GM23338 (cell line): Measurements from ENCODE around the gene SLC25A40. TPM values are rescaled to one million over a fixed set of nuclear protein-coding genes. Genes with fewer than 3 reads are reported as not detected.

Experiments
- ATAC-seq: fragments of 200-7000 bp; cut with Tn5 transposase; 3 replicates; pipeline ENCODE4 v1.9.1; 2020
- DNase-seq: peaks from one replicate; pipeline ENCODE4 v3.0.0-alpha.2; 2015; ENCODE audit warnings: low spot score
- H2AFZ ChIP-seq: fragments of 200-600 bp; sonication (generic); 2 replicates; pipeline ENCODE4 v1.8.0; 2016; ENCODE audit warnings: antibody characterized with exemption, mild to moderate bottlenecking, moderate library complexity
- H3F3A ChIP-seq: fragments of 200-600 bp; sonication (generic); replicated peaks from 2 replicates; pipeline ENCODE4 v1.8.0; 2017; ENCODE audit warnings: antibody characterized with exemption, mixed run types, low read depth
- H3K27ac ChIP-seq: fragments of 200-600 bp; sonication (generic); 2 replicates; pipeline ENCODE4 v1.6.1; 2016; ENCODE audit warnings: low read depth
- H3K27me3 ChIP-seq: fragments of 200-600 bp; sonication (generic); 2 replicates; pipeline ENCODE4 v1.8.0; 2016; ENCODE audit warnings: mild to moderate bottlenecking, mixed run types, moderate library complexity; ENCODE audit not compliant: insufficient read depth
- H3K36me3 ChIP-seq: fragments of 200-600 bp; sonication (generic); 2 replicates; pipeline ENCODE4 v1.8.0; 2016; ENCODE audit warnings: mild to moderate bottlenecking; ENCODE audit not compliant: insufficient read depth
- H3K4me1 ChIP-seq: fragments of 200-600 bp; sonication (generic); 2 replicates; pipeline ENCODE4 v1.8.0; 2016; ENCODE audit warnings: mild to moderate bottlenecking, moderate library complexity; ENCODE audit not compliant: insufficient read depth
- H3K4me2 ChIP-seq: fragments of 200-600 bp; sonication (generic); 2 replicates; pipeline ENCODE4 v1.7.1; 2017; ENCODE audit warnings: mixed run types
- H3K4me3 ChIP-seq: fragments of 200-600 bp; sonication (generic); 2 replicates; pipeline ENCODE4 v1.6.1; 2016; ENCODE audit warnings: mixed run types
- H3K79me2 ChIP-seq: fragments of 200-600 bp; sonication (generic); replicated peaks from 2 replicates; pipeline ENCODE4 v1.8.0; 2017; ENCODE audit warnings: mild to moderate bottlenecking; ENCODE audit not compliant: insufficient read depth
- H3K9me2 ChIP-seq: fragments of 200-600 bp; sonication (generic); 2 replicates; pipeline ENCODE4 v1.8.0; 2017; ENCODE audit not compliant: insufficient read depth
- H4K20me1 ChIP-seq: fragments of 200-600 bp; sonication (generic); replicated peaks from 2 replicates; pipeline ENCODE4 v1.8.0; 2017; ENCODE audit warnings: mild to moderate bottlenecking; ENCODE audit not compliant: insufficient read depth
- H3K27ac Mint-ChIP-seq: 2 replicates; pipeline ENCODE4 v1.8.0; 2020; ENCODE audit warnings: inconsistent platforms, mild to moderate bottlenecking, moderate library complexity, mixed read lengths
- H3K27me3 Mint-ChIP-seq: 3 replicates; pipeline ENCODE4 v1.8.0; 2022; ENCODE audit warnings: low read depth, mild to moderate bottlenecking, moderate library complexity, mixed read lengths, inconsistent platforms; ENCODE audit not compliant: insufficient read depth, poor library complexity
- H3K36me3 Mint-ChIP-seq: 3 replicates; pipeline ENCODE4 v1.8.0; 2021; ENCODE audit warnings: low read depth, mild to moderate bottlenecking, inconsistent platforms, moderate library complexity, mixed read lengths
- H3K4me1 Mint-ChIP-seq: 3 replicates; pipeline ENCODE4 v1.8.0; 2020; ENCODE audit warnings: mild to moderate bottlenecking, inconsistent platforms, mixed read lengths
- H3K4me3 Mint-ChIP-seq: 3 replicates; pipeline ENCODE4 v1.8.0; 2021; ENCODE audit warnings: moderate library complexity, mild to moderate bottlenecking, inconsistent platforms, mixed read lengths
- H3K9me3 Mint-ChIP-seq: 3 replicates; pipeline ENCODE4 v1.8.0; 2020; ENCODE audit warnings: moderate library complexity, mild to moderate bottlenecking, inconsistent platforms, mixed read lengths
- CREB1 ChIP-seq: fragments of 250-450 bp; sonication (Bioruptor Pico); IDR thresholded peaks from 2 replicates; pipeline ENCODE4 v1.5.0; 2020; ENCODE audit warnings: low read depth, mild to moderate bottlenecking, moderate library complexity
- EZH2 ChIP-seq: fragments of 200-600 bp; sonication (generic); IDR thresholded peaks from one replicate; pipeline ENCODE4 v1.8.0; 2017; ENCODE audit warnings: antibody characterized with exemption, mild to moderate bottlenecking, low read depth; ENCODE audit not compliant: unreplicated experiment
- EZH2phosphoT487 ChIP-seq: fragments of 200-600 bp; sonication (generic); IDR thresholded peaks from one replicate; pipeline ENCODE4 v1.8.1; 2018; ENCODE audit warnings: antibody characterized with exemption; ENCODE audit not compliant: unreplicated experiment
- JUNB ChIP-seq: IDR thresholded peaks from one replicate; pipeline ENCODE4 v1.6.1; 2016; ENCODE audit warnings: antibody characterized with exemption; ENCODE audit not compliant: unreplicated experiment
- NANOG ChIP-seq: IDR thresholded peaks from 2 replicates; pipeline ENCODE4 v1.6.1; 2016; ENCODE audit warnings: antibody characterized with exemption, borderline replicate concordance
- POLR2AphosphoS5 ChIP-seq: IDR thresholded peaks from 2 replicates; pipeline ENCODE4 v1.6.1; 2016; ENCODE audit warnings: antibody characterized with exemption, low read depth
- REST ChIP-seq: IDR thresholded peaks from one replicate; pipeline ENCODE4 v1.6.1; 2018; ENCODE audit warnings: antibody characterized with exemption; ENCODE audit not compliant: unreplicated experiment
- STAT1 ChIP-seq: IDR thresholded peaks from one replicate; pipeline ENCODE4 v1.6.1; 2016; ENCODE audit warnings: antibody characterized with exemption; ENCODE audit not compliant: unreplicated experiment
- ZNF114 ChIP-seq: fragments of 250-450 bp; sonication (Bioruptor Pico); IDR thresholded peaks from 2 replicates; pipeline ENCODE4 v1.5.0; 2020; ENCODE audit warnings: mild to moderate bottlenecking, moderate library complexity
- ZNF331 ChIP-seq: fragments of 250-450 bp; sonication (Bioruptor Pico); IDR thresholded peaks from 2 replicates; pipeline ENCODE4 v1.5.0; 2020; ENCODE audit warnings: low read depth, mild to moderate bottlenecking, moderate library complexity
- polyA plus RNA-seq: library from polyadenylated mRNA; unstranded; fragments of >200 nt; fragmentation: Nextera tagmentation; extraction: Ambion mirVana; gene quantifications from 2 replicates; pipeline ENCODE4 v1.2.1, GENCODE V29; 2016
- total RNA-seq: library from RNA; depleted of rRNA; stranded (reverse); fragments of >200 nt; shearing (Covaris generic); gene quantifications from 2 replicates; pipeline ENCODE4 v1.2.3, GENCODE V29; 2014
- TF ChIP-seq, protein P1 (sequence below): IDR thresholded peaks from 2 replicates; pipeline ENCODE4 v1.6.1; 2016; ENCODE audit warnings: antibody characterized with exemption
- TF ChIP-seq, protein P2 (sequence below): fragments of 250-450 bp; sonication (Bioruptor Pico); IDR thresholded peaks from 2 replicates; pipeline ENCODE4 v1.5.0; 2020; ENCODE audit warnings: mild to moderate bottlenecking, moderate library complexity

Gene SLC25A40
- total and polyA plus RNA-seq, 2 experiments from 2014 or later, result 8.4 to 30.7 TPM

DNA sequence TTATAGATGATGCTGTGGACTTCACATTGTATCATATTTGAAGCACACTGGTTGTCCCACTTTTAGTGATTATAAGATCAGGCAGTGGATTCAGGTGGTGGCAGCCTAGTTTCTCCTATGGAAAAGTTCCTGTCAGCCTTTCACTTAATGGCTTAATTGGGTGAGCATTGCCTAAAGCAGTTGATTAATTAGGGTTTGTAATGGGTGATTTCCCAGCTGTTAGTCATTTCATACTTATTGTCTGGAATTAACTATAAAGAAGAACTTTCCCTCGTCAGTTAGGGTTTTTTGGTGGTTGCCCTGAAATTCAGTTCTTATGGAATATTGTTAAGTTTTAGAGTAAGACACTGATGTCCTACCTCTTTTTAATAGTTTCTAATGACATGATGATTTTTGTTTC lies 78.8 kb downstream of the SLC25A40 start:
- no peaks in the 10 kb centered on the region for H3K4me1 ChIP-seq
- H3K4me3 ChIP-seq, result no peak overlapping the region
- Mint-ChIP-seq H3K36me3 (no peaks in the 10 kb centered on the region), H3K4me1 (peaks cover 5% of the 10 kb centered on the region; the same call in 1 of the 3 replicates), H3K9me3 (no peaks in the 10 kb centered on the region; the same call in 2 of the 3 replicates), H3K27ac (no peak overlapping the region), H3K27me3 (no peaks in the 10 kb centered on the region), H3K4me3 (no peak overlapping the region)
- H3K27me3 ChIP-seq, result no peaks in the 10 kb centered on the region
- no peak overlapping the region for H3K4me2 ChIP-seq
- no peaks in the 10 kb centered on the region for H3K79me2 ChIP-seq
- TF ChIP-seq EZH2phosphoT487 (no peak), STAT1 (no peak), EZH2 (no peak), JUNB (no peak)
- TF ChIP-seq, protein P1, sequence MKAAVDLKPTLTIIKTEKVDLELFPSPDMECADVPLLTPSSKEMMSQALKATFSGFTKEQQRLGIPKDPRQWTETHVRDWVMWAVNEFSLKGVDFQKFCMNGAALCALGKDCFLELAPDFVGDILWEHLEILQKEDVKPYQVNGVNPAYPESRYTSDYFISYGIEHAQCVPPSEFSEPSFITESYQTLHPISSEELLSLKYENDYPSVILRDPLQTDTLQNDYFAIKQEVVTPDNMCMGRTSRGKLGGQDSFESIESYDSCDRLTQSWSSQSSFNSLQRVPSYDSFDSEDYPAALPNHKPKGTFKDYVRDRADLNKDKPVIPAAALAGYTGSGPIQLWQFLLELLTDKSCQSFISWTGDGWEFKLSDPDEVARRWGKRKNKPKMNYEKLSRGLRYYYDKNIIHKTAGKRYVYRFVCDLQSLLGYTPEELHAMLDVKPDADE, result no peak
- H4K20me1 ChIP-seq, result no peaks in the 10 kb centered on the region
- no peaks in the 10 kb centered on the region for H3K36me3 ChIP-seq
- no peaks in the 10 kb centered on the region for H3F3A ChIP-seq
- ATAC-seq, result no peak
- no peak overlapping the region for H2AFZ ChIP-seq
- no peak for DNase-seq
- H3K27ac ChIP-seq, result no peak overlapping the region
- H3K9me2 ChIP-seq, result no peaks in the 10 kb centered on the region

DNA sequence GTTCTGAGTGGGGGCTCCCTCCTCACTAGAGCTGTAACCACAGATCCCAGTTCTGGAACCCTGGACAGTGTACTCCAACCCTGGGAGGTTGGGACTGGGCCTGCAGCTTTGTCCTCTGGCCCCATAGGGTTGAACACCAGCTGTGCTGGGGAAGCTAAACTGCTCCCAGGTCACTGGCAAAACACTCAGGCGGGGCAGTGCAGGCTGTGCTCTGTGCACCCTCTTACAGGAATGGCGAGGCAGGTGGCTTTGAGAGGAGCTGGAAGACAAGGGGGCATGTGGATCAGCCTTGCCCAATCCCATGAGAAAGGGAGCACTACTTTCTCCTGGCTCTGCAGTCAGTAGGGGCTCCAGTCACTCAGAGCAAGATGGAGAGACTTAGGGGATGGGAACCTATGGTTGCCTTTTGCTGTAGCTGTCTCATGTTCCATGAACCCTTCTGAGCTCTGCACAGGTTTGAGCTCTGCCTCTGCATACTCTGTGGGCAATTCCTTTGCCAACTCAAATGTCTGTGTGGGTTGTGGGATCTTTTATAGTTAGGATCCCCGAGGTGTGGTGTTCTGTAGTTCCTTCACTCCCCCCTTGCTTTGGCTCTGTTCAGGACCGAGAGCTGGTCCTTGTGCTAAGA lies 90.7 kb downstream of the SLC25A40 start:
- H3K27ac Mint-ChIP-seq, result no peak overlapping the region
- no peak for TF ChIP-seq NANOG
- TF ChIP-seq, protein P2, sequence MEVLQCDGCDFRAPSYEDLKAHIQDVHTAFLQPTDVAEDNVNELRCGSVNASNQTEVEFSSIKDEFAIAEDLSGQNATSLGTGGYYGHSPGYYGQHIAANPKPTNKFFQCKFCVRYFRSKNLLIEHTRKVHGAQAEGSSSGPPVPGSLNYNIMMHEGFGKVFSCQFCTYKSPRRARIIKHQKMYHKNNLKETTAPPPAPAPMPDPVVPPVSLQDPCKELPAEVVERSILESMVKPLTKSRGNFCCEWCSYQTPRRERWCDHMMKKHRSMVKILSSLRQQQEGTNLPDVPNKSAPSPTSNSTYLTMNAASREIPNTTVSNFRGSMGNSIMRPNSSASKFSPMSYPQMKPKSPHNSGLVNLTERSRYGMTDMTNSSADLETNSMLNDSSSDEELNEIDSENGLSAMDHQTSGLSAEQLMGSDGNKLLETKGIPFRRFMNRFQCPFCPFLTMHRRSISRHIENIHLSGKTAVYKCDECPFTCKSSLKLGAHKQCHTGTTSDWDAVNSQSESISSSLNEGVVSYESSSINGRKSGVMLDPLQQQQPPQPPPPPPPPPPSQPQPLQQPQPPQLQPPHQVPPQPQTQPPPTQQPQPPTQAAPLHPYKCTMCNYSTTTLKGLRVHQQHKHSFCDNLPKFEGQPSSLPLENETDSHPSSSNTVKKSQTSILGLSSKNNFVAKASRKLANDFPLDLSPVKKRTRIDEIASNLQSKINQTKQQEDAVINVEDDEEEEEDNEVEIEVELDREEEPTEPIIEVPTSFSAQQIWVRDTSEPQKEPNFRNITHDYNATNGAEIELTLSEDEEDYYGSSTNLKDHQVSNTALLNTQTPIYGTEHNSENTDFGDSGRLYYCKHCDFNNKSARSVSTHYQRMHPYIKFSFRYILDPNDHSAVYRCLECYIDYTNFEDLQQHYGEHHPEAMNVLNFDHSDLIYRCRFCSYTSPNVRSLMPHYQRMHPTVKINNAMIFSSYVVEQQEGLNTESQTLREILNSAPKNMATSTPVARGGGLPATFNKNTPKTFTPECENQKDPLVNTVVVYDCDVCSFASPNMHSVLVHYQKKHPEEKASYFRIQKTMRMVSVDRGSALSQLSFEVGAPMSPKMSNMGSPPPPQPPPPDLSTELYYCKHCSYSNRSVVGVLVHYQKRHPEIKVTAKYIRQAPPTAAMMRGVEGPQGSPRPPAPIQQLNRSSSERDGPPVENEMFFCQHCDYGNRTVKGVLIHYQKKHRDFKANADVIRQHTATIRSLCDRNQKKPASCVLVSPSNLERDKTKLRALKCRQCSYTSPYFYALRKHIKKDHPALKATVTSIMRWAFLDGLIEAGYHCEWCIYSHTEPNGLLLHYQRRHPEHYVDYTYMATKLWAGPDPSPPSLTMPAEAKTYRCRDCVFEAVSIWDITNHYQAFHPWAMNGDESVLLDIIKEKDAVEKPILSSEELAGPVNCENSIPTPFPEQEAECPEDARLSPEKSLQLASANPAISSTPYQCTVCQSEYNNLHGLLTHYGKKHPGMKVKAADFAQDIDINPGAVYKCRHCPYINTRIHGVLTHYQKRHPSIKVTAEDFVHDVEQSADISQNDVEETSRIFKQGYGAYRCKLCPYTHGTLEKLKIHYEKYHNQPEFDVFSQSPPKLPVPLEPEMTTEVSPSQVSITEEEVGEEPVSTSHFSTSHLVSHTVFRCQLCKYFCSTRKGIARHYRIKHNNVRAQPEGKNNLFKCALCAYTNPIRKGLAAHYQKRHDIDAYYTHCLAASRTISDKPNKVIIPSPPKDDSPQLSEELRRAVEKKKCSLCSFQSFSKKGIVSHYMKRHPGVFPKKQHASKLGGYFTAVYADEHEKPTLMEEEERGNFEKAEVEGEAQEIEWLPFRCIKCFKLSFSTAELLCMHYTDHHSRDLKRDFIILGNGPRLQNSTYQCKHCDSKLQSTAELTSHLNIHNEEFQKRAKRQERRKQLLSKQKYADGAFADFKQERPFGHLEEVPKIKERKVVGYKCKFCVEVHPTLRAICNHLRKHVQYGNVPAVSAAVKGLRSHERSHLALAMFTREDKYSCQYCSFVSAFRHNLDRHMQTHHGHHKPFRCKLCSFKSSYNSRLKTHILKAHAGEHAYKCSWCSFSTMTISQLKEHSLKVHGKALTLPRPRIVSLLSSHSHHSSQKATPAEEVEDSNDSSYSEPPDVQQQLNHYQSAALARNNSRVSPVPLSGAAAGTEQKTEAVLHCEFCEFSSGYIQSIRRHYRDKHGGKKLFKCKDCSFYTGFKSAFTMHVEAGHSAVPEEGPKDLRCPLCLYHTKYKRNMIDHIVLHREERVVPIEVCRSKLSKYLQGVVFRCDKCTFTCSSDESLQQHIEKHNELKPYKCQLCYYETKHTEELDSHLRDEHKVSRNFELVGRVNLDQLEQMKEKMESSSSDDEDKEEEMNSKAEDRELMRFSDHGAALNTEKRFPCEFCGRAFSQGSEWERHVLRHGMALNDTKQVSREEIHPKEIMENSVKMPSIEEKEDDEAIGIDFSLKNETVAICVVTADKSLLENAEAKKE (CRISPR knock-in tag), result no peak
- TF ChIP-seq ZNF114, result no peak
- no peak for TF ChIP-seq EZH2
- no peak for TF ChIP-seq STAT1
- no peak for TF ChIP-seq REST
- no peak for TF ChIP-seq JUNB
- no peak for TF ChIP-seq POLR2AphosphoS5
- TF ChIP-seq ZNF331, result no peak
- no peak for TF ChIP-seq EZH2phosphoT487
- no peak for TF ChIP-seq CREB1 (CRISPR knock-in tag)

More for the DNA sequence above, 90.7 kb downstream of the SLC25A40 start:
- no peak for ATAC-seq
- H3K79me2 ChIP-seq, result no peaks in the 10 kb centered on the region
- no peaks in the 10 kb centered on the region for H3K36me3 Mint-ChIP-seq
- no peaks in the 10 kb centered on the region for H4K20me1 ChIP-seq
- no peaks in the 10 kb centered on the region for H3K36me3 ChIP-seq
- H3K27me3 Mint-ChIP-seq, result peaks cover 2% of the 10 kb centered on the region
- no peaks in the 10 kb centered on the region for H3K9me3 Mint-ChIP-seq
- no peaks in the 10 kb centered on the region for H3K9me2 ChIP-seq
- H3K27ac ChIP-seq, result no peak overlapping the region
- no peaks in the 10 kb centered on the region for H3K4me1 ChIP-seq
- H3K4me3 ChIP-seq, result no peak overlapping the region
- H3K4me2 ChIP-seq, result no peak overlapping the region
- no peak overlapping the region for H2AFZ ChIP-seq
- H3F3A ChIP-seq, result no peaks in the 10 kb centered on the region
- no peaks in the 10 kb centered on the region for H3K4me1 Mint-ChIP-seq
- DNase-seq, result no peak
- H3K4me3 Mint-ChIP-seq, result no peak overlapping the region
- H3K27me3 ChIP-seq, result no peaks in the 10 kb centered on the region
